H1 (cell line): Measurements from ENCODE around the gene PPP1R14B. TPM values are rescaled to one million over a fixed set of nuclear protein-coding genes. Genes with fewer than 3 reads are reported as not detected.
A peak's percentile ranks its signal among the peaks of the same experiment; 100 is the strongest.

ENCODE experiments used
- EGR1 ChIP-seq: IDR thresholded peaks from 2 replicates; pipeline ENCODE4 v1.6.1; 2011; ENCODE audit warnings: low read depth, low read length, borderline replicate concordance
- EP300 ChIP-seq, 2 experiments: IDR thresholded peaks; 1 replicate in 1 of 2; 2 replicates in 1 of 2; pipeline ENCODE4 v1.6.1; 2011 to 2012; ENCODE audit warnings: low read depth in 2 of 2, low read length in 2 of 2, mild to moderate bottlenecking in 2 of 2, borderline replicate concordance in 1 of 2, inconsistent platforms in 1 of 2, moderate library complexity in 1 of 2
- JUND ChIP-seq: IDR thresholded peaks from 2 replicates; pipeline ENCODE4 v1.6.1; 2011; ENCODE audit warnings: mild to moderate bottlenecking, improper control_type of control experiment, low read length
- NRF1 ChIP-seq: IDR thresholded peaks from 2 replicates; pipeline ENCODE4 v1.6.1; 2011; ENCODE audit warnings: mild to moderate bottlenecking, low read depth, low read length, improper control_type of control experiment
- POLR2AphosphoS5 ChIP-seq: IDR thresholded peaks from 2 replicates; pipeline ENCODE4 v1.6.1; 2011; ENCODE audit warnings: low read depth, low read length
- SP4 ChIP-seq: IDR thresholded peaks from 2 replicates; pipeline ENCODE4 v1.6.1; 2012; ENCODE audit warnings: low read length, inconsistent platforms
- TAF7 ChIP-seq: optimal IDR thresholded peaks from 2 replicates; pipeline ENCODE3; 2011; ENCODE audit warnings: low read depth, mild to moderate bottlenecking, inconsistent platforms, low read length, moderate library complexity, borderline replicate concordance
- YY1 ChIP-seq: IDR thresholded peaks from 2 replicates; pipeline ENCODE4 v1.6.1; 2011; ENCODE audit warnings: low read depth, mild to moderate bottlenecking, low read length
- polyA plus RNA-seq, 7 experiments: library from polyadenylated mRNA; depleted of rRNA in 3 of 7; stranded (reverse) in 5 of 7; unstranded in 2 of 7; fragments of >200 nt in 5 of 7; fragments of 200-250 nt in 2 of 7; gene quantifications; 1 replicate in 5 of 7; 2 replicates in 1 of 7; 4 replicates in 1 of 7; pipeline versions ENCODE4 v1.2.1 to v1.2.3, GENCODE V29; 2011 to 2013; ENCODE audit warnings: missing spikeins in 2 of 7, mixed read lengths in 2 of 7
- total RNA-seq: library from RNA; stranded (reverse); fragmentation: NEBNext Ultra II Directional; extraction: Animal tissue kit (Norgen Biotek cat#: 25700); gene quantifications from 2 replicates; pipeline ENCODE4 v1.2.1, GENCODE V29; 2021
- TF ChIP-seq, protein P1 (sequence below): IDR thresholded peaks from 2 replicates; pipeline ENCODE4 v1.6.1; 2012; ENCODE audit warnings: inconsistent platforms

The PPP1R14B gene
- total and polyA plus RNA-seq, 2 of the 8 experiments (the other 6 are each of a cell fraction or from before 2014, with no cell fraction given), result 265 to 419 TPM

GRCh38 chr11:64269540-64270220 is 22.9 kb upstream of the PPP1R14B start (continued):
- TF ChIP-seq NRF1 (peak; percentile 59), YY1 (peak; percentile 100), SP4 (peak; percentile 81; the same call in 1 of the 2 replicates), JUND (peak; percentile 74), TAF7 (no peak), POLR2AphosphoS5 (no peak), EP300 (IDR thresholded peaks at IDR 0.05; ENCODE audit: borderline replicate concordance in 1 of 2, low read depth in 2 of 2, low read length in 2 of 2) (0 out of 3 replicates have a peak, but pooled peaks of 1 of the 2 experiments have one; percentile 27), EGR1 (peak; percentile 92)
- TF ChIP-seq, protein P1, sequence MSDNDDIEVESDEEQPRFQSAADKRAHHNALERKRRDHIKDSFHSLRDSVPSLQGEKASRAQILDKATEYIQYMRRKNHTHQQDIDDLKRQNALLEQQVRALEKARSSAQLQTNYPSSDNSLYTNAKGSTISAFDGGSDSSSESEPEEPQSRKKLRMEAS, result 0 out of 2 replicates have a peak, but pooled peaks have one; percentile 17
